ENCODE measurements around the gene NUBP1. TPM values are rescaled to one million over a fixed set of nuclear protein-coding genes. Genes with fewer than 3 reads are reported as not detected.

The NUBP1 gene
- total and polyA plus RNA-seq, 9 of the 15 experiments (the other 6 are each of a cell fraction or from before 2014, with no cell fraction given), result 17.2 to 55.1 (median 35.6) TPM

DNA sequence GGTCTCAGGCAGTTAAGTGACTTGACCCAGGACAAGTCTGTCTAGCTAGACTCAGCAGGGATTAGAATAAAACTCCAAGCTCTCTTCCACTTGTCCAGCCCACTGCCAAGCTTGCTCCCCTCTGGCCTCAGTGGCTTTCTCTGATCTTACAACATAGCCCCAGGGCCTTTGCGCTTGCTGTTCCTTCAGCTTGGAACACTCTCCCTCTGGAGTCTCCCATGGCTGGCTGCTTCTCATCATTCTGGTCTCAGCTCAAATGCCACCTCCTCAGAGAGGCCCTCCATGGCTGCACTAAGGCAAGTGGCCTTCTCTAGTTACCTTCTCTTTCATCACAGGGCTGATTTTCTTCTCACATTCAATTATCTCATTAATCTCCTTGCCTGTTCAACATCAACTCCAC, 73.9 kb downstream of the NUBP1 start (continued):
- TF ChIP-seq, protein P1, sequence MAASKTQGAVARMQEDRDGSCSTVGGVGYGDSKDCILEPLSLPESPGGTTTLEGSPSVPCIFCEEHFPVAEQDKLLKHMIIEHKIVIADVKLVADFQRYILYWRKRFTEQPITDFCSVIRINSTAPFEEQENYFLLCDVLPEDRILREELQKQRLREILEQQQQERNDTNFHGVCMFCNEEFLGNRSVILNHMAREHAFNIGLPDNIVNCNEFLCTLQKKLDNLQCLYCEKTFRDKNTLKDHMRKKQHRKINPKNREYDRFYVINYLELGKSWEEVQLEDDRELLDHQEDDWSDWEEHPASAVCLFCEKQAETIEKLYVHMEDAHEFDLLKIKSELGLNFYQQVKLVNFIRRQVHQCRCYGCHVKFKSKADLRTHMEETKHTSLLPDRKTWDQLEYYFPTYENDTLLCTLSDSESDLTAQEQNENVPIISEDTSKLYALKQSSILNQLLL (CRISPR knock-in tag; IDR thresholded peaks at IDR 0.05; ENCODE audit: borderline replicate concordance), result no peak
- TF ChIP-seq ZFP36 (IDR thresholded peaks at IDR 0.05; ENCODE audit: low read depth, low read length, partially characterized antibody), result peak; percentile 85
- TF ChIP-seq U2AF2 (optimal IDR thresholded peaks at IDR 0.05; ENCODE audit: low read depth, low read length), result no peak
- no peak for TF ChIP-seq POLR2A (conservative IDR thresholded peaks at IDR 0.05)
- peak; percentile 91 for TF ChIP-seq RBM25 (IDR thresholded peaks at IDR 0.05; ENCODE audit: low read depth, low read length, severe bottlenecking)
- TF ChIP-seq SMARCA5 (IDR thresholded peaks at IDR 0.05), result peak; percentile 77; the same call in 1 of the 2 replicates

DNA sequence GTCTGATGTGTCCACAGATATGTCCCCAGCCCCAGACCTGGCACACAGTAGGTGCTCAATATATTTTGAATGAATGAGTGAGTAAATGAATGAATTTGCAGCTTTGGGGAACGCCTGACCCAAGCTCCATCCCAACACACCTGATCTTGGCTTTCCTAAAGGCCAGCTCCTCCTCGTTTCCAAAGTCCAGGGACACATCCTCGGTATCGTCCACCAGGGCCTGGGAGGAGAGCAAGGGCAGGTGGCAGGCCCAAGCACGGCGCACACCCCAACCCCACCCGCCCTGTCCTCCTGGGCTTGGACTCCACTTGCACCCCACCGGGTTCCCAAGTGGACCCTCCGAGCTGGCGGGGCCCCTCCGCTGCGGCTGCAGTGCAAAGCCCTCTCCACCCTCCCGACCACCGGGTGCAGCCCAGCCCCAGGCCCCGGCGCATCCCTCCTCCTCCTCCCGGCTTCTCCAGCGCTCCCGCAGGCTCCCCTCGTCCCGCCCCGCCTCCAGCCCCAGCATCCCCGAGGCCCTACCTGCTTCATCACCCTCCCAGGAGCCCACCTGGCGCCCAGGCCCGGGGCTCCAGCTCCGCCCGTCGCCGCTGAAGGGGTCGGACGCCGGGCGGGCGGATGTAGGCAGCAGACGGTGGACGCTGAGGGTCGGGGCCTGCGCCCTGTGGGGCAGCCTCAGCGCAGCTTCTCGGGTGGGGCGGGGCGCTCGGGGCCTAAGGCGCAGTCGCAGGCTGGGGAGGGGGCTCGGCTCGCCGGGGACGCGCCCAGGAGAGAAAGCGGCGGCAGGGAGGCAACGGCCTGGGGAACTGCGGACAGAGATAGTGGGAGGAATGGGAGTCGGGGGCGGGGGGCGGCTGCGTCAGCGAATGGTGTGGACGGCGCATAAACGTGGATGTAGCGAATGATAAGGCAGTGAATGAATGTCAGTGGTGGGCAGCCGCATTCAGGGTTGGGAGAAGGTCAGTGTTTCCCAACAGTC, 74.6 kb downstream of the NUBP1 start, which contains the start of gene TVP23A:
TVP23A (minus strand) TSS at position 832 of the 979 bp plus-strand sequence; CDS start at position 531, 301 bp downstream.
- no peak within 1 kb of the TSS for H3K4me2 ChIP-seq (ENCODE audit: insufficient read depth, low read length)
- TF ChIP-seq CREM (IDR thresholded peaks at IDR 0.05; ENCODE audit: low read depth) (peak; percentile 64), RBM17 (IDR thresholded peaks at IDR 0.05; ENCODE audit: borderline replicate concordance, low read depth, low read length) (no peak), GATA2 (CRISPR knock-in tag; IDR thresholded peaks at IDR 0.05) (peak; percentile 31; the same call in 1 of the 2 replicates), RBM39 (optimal IDR thresholded peaks at IDR 0.05; ENCODE audit: low read depth, low read length) (no peak), KHSRP (IDR thresholded peaks at IDR 0.05) (no peak), NFE2L1 (tag; IDR thresholded peaks at IDR 0.05; ENCODE audit: borderline replicate concordance, low read depth) (no peak)
- TF ChIP-seq, protein P2, sequence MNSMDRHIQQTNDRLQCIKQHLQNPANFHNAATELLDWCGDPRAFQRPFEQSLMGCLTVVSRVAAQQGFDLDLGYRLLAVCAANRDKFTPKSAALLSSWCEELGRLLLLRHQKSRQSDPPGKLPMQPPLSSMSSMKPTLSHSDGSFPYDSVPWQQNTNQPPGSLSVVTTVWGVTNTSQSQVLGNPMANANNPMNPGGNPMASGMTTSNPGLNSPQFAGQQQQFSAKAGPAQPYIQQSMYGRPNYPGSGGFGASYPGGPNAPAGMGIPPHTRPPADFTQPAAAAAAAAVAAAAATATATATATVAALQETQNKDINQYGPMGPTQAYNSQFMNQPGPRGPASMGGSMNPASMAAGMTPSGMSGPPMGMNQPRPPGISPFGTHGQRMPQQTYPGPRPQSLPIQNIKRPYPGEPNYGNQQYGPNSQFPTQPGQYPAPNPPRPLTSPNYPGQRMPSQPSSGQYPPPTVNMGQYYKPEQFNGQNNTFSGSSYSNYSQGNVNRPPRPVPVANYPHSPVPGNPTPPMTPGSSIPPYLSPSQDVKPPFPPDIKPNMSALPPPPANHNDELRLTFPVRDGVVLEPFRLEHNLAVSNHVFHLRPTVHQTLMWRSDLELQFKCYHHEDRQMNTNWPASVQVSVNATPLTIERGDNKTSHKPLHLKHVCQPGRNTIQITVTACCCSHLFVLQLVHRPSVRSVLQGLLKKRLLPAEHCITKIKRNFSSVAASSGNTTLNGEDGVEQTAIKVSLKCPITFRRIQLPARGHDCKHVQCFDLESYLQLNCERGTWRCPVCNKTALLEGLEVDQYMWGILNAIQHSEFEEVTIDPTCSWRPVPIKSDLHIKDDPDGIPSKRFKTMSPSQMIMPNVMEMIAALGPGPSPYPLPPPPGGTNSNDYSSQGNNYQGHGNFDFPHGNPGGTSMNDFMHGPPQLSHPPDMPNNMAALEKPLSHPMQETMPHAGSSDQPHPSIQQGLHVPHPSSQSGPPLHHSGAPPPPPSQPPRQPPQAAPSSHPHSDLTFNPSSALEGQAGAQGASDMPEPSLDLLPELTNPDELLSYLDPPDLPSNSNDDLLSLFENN (IDR thresholded peaks at IDR 0.05; ENCODE audit: low read depth in 2 of 2, low read length in 2 of 2), result no peak
- TF ChIP-seq, protein P3, sequence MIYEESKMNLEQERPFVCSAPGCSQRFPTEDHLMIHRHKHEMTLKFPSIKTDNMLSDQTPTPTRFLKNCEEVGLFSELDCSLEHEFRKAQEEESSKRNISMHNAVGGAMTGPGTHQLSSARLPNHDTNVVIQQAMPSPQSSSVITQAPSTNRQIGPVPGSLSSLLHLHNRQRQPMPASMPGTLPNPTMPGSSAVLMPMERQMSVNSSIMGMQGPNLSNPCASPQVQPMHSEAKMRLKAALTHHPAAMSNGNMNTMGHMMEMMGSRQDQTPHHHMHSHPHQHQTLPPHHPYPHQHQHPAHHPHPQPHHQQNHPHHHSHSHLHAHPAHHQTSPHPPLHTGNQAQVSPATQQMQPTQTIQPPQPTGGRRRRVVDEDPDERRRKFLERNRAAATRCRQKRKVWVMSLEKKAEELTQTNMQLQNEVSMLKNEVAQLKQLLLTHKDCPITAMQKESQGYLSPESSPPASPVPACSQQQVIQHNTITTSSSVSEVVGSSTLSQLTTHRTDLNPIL (CRISPR knock-in tag; IDR thresholded peaks at IDR 0.05), result no peak

More for the DNA sequence above, 74.6 kb downstream of the NUBP1 start, which contains the start of gene TVP23A:
- no peaks in the 10 kb centered on the region for H3K36me3 ChIP-seq (ENCODE audit: control insufficient read depth, insufficient read depth, low read length)
- H3K27ac ChIP-seq (ENCODE audit: extremely low read depth, low read depth, low read length), result no peak within 1 kb of the TSS
- peaks cover 0 to 8% of the 10 kb centered on the region in 2 experiments; a peak in 2 of 5 replicates for H3K4me1 ChIP-seq (replicated peaks in 1 of 2; ENCODE audit: control insufficient read depth in 2 of 2, insufficient read depth in 2 of 2, low read length in 2 of 2)
- H3K9me3 ChIP-seq (replicated peaks; ENCODE audit: control insufficient read depth, insufficient read depth, low read depth, low read length), result no peaks in the 10 kb centered on the region
- no TSS peak for BruUV-seq (replicated peaks)
- DNase-seq (ENCODE audit: extremely low read depth in 1 of 4, low spot score in 3 of 4), result peak; percentile 45 to 69 (median 64)
- in situ Hi-C loops (cut with MboI), result no loop called here
- no peak within 1 kb of the TSS for H3K9ac ChIP-seq (ENCODE audit: insufficient read depth in 1 of 2, low read depth in 2 of 2, low read length in 2 of 2)
- 8% methylated on average over 23 of the region's 64 CpGs for WGBS (ENCODE audit: insufficient coverage, low coverage, missing lambda C conversion rate)
- CTCF ChIA-PET (ENCODE audit: low intra/inter-chr PET ratio), result no interaction called here
- no peaks in the 10 kb centered on the region for H3K79me2 ChIP-seq (ENCODE audit: control insufficient read depth, insufficient read depth, low read length)
- intact Hi-C loops (cut with micrococcal nuclease), result no loop called here
- peaks cover 6 to 50% of the 10 kb centered on the region in 2 experiments for H3K27me3 ChIP-seq (ENCODE audit: control insufficient read depth in 2 of 2, insufficient read depth in 2 of 2, low read length in 2 of 2)
- H3K4me3 ChIP-seq, result 0 out of 2 replicates have a peak within 1 kb of the TSS, but pooled peaks have one; percentile 4
- H2AFZ ChIP-seq (ENCODE audit: low read depth, low read length), result no peak within 1 kb of the TSS
- H3K9me1 ChIP-seq (ENCODE audit: control insufficient read depth, insufficient read depth, low read length), result no peaks in the 10 kb centered on the region
- POLR2A ChIA-PET, result interaction anchor here (0.6 to 1.3 kb wide), 3 partner anchors 8 to 453 kb away, joined by 3 read pairs; no protein-coding TSS in a partner anchor
- H4K20me1 ChIP-seq (replicated peaks; ENCODE audit: control insufficient read depth, insufficient read depth, low read length), result peaks cover 3% of the 10 kb centered on the region
- peak; percentile 73 for FAIRE-seq
- ATAC-seq, result peak; percentile 38

Data from K562 (cell line).